K562 (cell line): ENCODE data around the gene EEPD1. TPM values are rescaled to one million over a fixed set of nuclear protein-coding genes. Genes with fewer than 3 reads are reported as not detected.

Experiments
- ATAC-seq: fragments of 200-7000 bp; cut with Tn5 transposase; 3 replicates; pipeline ENCODE4 v1.9.1; 2020; ENCODE audit warnings: moderate library complexity
- BruUV-seq: library from RNA; stranded (reverse); fragments of 400-500 nt; replicated peaks from 2 replicates; lab custom pipeline; 2021; lab: Mats Ljungman, UMichigan
- CTCF ChIA-PET: fragments of 300-600 bp; formaldehyde crosslinking; extraction: SDS; loops from one replicate; lab custom pipeline; 2021; ENCODE audit warnings: low intra/inter-chr PET ratio; lab: Yijun Ruan, JAX
- POLR2A ChIA-PET: fragments of 300-600, 350-650 bp; sonication (Branson Sonifier 250); formaldehyde crosslinking; extraction: SDS; loops from one replicate; lab custom pipeline; 2021; ENCODE audit warnings: antibody characterized with exemption, inconsistent platforms; lab: Yijun Ruan, JAX
- DNase-seq, 4 experiments: peaks; one replicate each; pipeline versions ENCODE4 v3.0.0 to v3.0.0-alpha.2; 2011 to 2018; ENCODE audit warnings: low spot score in 3 of 4, mixed read lengths in 3 of 4; ENCODE audit errors: extremely low read depth in 1 of 4
- FAIRE-seq: peaks from 2 replicates; lab custom pipeline; 2011; peaks lifted over from hg19 to GRCh38; lab: Jason Lieb, UNC
- H2AFZ ChIP-seq: 2 replicates; pipeline ENCODE4 v1.6.0; 2011; ENCODE audit warnings: low read depth, low read length, control low read depth, inconsistent platforms
- H3K27ac ChIP-seq: fragments of 200-600 bp; 3 replicates; pipeline ENCODE4 v1.8.0; 2011; ENCODE audit warnings: low read depth, mild to moderate bottlenecking, control low read depth, inconsistent platforms, low read length, moderate library complexity, mixed read lengths; ENCODE audit errors: extremely low read depth
- H3K27me3 ChIP-seq, 2 experiments: fragments of 300-600 bp in 1 of 2; 2 replicates in 1 of 2; 3 replicates in 1 of 2; pipeline versions ENCODE4 v1.6.0 to v1.8.0; 2011; ENCODE audit warnings: inconsistent platforms in 2 of 2, low read length in 2 of 2, mild to moderate bottlenecking in 1 of 2, mixed read lengths in 1 of 2, moderate library complexity in 1 of 2; ENCODE audit not compliant: control insufficient read depth in 2 of 2, insufficient read depth in 2 of 2
- H3K36me3 ChIP-seq: fragments of 300-600 bp; 3 replicates; pipeline ENCODE4 v1.8.0; 2011; ENCODE audit warnings: mild to moderate bottlenecking, low read length, inconsistent platforms; ENCODE audit not compliant: control insufficient read depth, insufficient read depth
- H3K4me1 ChIP-seq, 2 experiments: fragments of 200-600 bp in 1 of 2; replicated peaks in 1 of 2; 2 replicates in 1 of 2; 3 replicates in 1 of 2; pipeline versions ENCODE4 v1.5.1 to v1.8.0; 2011; ENCODE audit warnings: inconsistent platforms in 2 of 2, low read length in 2 of 2, mild to moderate bottlenecking in 1 of 2, mixed read lengths in 1 of 2, moderate library complexity in 1 of 2; ENCODE audit not compliant: control insufficient read depth in 2 of 2, insufficient read depth in 2 of 2
- H3K4me2 ChIP-seq: 2 replicates; pipeline ENCODE4 v1.6.1; 2011; ENCODE audit warnings: low read length, control low read depth, inconsistent platforms, mixed read lengths; ENCODE audit not compliant: insufficient read depth
- H3K4me3 ChIP-seq: fragments of 200-600 bp; sonication (generic), shearing (Covaris generic); 2 replicates; pipeline ENCODE4 v1.5.1; 2016; ENCODE audit warnings: control low read depth, inconsistent platforms
- H3K79me2 ChIP-seq: fragments of 200-600 bp; 3 replicates; pipeline ENCODE4 v1.8.0; 2011; ENCODE audit warnings: low read length, inconsistent platforms; ENCODE audit not compliant: control insufficient read depth, insufficient read depth
- H3K9ac ChIP-seq, 2 experiments: 2 replicates each; pipeline versions ENCODE4 v1.6.0 to v1.6.1; 2011; ENCODE audit warnings: low read depth in 2 of 2, low read length in 2 of 2, control low read depth in 1 of 2, inconsistent platforms in 1 of 2, mild to moderate bottlenecking in 1 of 2, mixed read lengths in 1 of 2; ENCODE audit not compliant: insufficient read depth in 1 of 2
- H3K9me1 ChIP-seq: one replicate; pipeline ENCODE4 v1.6.0; 2011; ENCODE audit warnings: inconsistent platforms, mild to moderate bottlenecking, low read length, moderate library complexity; ENCODE audit not compliant: control insufficient read depth, insufficient read depth
- H3K9me3 ChIP-seq: replicated peaks from 2 replicates; pipeline ENCODE4 v1.5.1; 2011; ENCODE audit warnings: low read depth, low read length, inconsistent platforms; ENCODE audit not compliant: control insufficient read depth, insufficient read depth
- H4K20me1 ChIP-seq: replicated peaks from 2 replicates; pipeline ENCODE4 v1.6.1; 2011; ENCODE audit warnings: low read length, inconsistent platforms, mixed read lengths; ENCODE audit not compliant: control insufficient read depth, insufficient read depth
- KAT2B ChIP-seq: IDR thresholded peaks from one replicate; pipeline ENCODE4 v1.6.1; 2012; ENCODE audit warnings: low read depth, mild to moderate bottlenecking, control low read depth, inconsistent platforms, low read length, moderate library complexity
- SLC30A9 ChIP-seq: fragments of 250-450 bp; sonication (Bioruptor Pico); IDR thresholded peaks from 2 replicates; pipeline ENCODE4 v1.8.0; 2022; ENCODE audit warnings: mild to moderate bottlenecking, moderate library complexity
- SRSF7 ChIP-seq: fragments of 200-400 bp; formaldehyde crosslinking; optimal IDR thresholded peaks from 2 replicates; pipeline ENCODE3; 2017; ENCODE audit warnings: mild to moderate bottlenecking, low read depth, low read length
- WGBS: fragments of 100-300 bp; shearing (Covaris generic); methylation state at CpG from one replicate; pipeline ENCODE4 v1.1.6; 2016; ENCODE audit warnings: low coverage, mixed read lengths; ENCODE audit not compliant: insufficient coverage; ENCODE audit errors: missing lambda C conversion rate; 5-methylcytosine and 5-hydroxymethylcytosine counted together
- in situ Hi-C: fragments of 300-500 bp; cut with MboI; formaldehyde crosslinking; loops from 4 replicates; pipeline ENCODE4 v1.15.0; 2018; ENCODE audit warnings: inconsistent platforms, mixed read lengths
- intact Hi-C: fragments of 100-400 bp; cut with micrococcal nuclease; formaldehyde crosslinking; loops from 2 replicates; pipeline ENCODE4 v1.14.2; 2022
- polyA plus RNA-seq, 8 experiments: library from polyadenylated mRNA; depleted of rRNA in 4 of 8; stranded (reverse) in 5 of 8; unstranded in 3 of 8; fragments of >200 nt; fragmentation: Nextera tagmentation in 2 of 8; fragmentation: Illumina TruSeq in 1 of 8; extraction: Ambion mirVana in 2 of 8; extraction: Trizol in 1 of 8; gene quantifications; 2 replicates each; pipeline versions ENCODE4 v1.2.1 to v1.2.3, GENCODE V29; 2011 to 2014; ENCODE audit warnings: inconsistent platforms in 1 of 8, missing spikeins in 1 of 8
- total RNA-seq, 7 experiments: library from RNA; depleted of rRNA in 6 of 7; stranded (reverse); fragments of >200 nt in 6 of 7; fragmentation: Illumina TruSeq in 2 of 7; extraction: Trizol in 2 of 7; gene quantifications; 2 replicates each; pipeline versions ENCODE4 v1.2.1 to v1.2.3, GENCODE V29; 2011 to 2021; ENCODE audit warnings: low replicate concordance in 1 of 7
- TF ChIP-seq, protein P1 (sequence below), 3 experiments: IDR thresholded peaks in 2 of 3; conservative IDR thresholded peaks in 1 of 3; 2 replicates each; pipeline ENCODE4 v1.5.1; 2011 to 2012; ENCODE audit warnings: low read length in 3 of 3, mild to moderate bottlenecking in 3 of 3, control low read depth in 2 of 3, improper control_type of control experiment in 1 of 3, inconsistent platforms in 1 of 3, low read depth in 1 of 3, mixed read lengths in 1 of 3, moderate library complexity in 1 of 3; ENCODE audit not compliant: insufficient read depth in 2 of 3

Gene EEPD1
- total and polyA plus RNA-seq, 9 of the 15 experiments (the other 6 are each of a cell fraction or from before 2014, with no cell fraction given) = 0.01 to 1.5 (median 0.74) TPM; not detected in 1

- TF ChIP-seq, protein P1, sequence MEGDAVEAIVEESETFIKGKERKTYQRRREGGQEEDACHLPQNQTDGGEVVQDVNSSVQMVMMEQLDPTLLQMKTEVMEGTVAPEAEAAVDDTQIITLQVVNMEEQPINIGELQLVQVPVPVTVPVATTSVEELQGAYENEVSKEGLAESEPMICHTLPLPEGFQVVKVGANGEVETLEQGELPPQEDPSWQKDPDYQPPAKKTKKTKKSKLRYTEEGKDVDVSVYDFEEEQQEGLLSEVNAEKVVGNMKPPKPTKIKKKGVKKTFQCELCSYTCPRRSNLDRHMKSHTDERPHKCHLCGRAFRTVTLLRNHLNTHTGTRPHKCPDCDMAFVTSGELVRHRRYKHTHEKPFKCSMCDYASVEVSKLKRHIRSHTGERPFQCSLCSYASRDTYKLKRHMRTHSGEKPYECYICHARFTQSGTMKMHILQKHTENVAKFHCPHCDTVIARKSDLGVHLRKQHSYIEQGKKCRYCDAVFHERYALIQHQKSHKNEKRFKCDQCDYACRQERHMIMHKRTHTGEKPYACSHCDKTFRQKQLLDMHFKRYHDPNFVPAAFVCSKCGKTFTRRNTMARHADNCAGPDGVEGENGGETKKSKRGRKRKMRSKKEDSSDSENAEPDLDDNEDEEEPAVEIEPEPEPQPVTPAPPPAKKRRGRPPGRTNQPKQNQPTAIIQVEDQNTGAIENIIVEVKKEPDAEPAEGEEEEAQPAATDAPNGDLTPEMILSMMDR (IDR thresholded peaks at IDR 0.05 in 2 of 3, conservative IDR thresholded peaks at IDR 0.05 in 1 of 3; ENCODE audit: insufficient read depth in 2 of 3, low read depth in 1 of 3, low read length in 3 of 3) = no peak
Observed at GRCh38 chr7:36191292-36191920, 38.4 kb downstream of the EEPD1 start (continued).

DNA sequence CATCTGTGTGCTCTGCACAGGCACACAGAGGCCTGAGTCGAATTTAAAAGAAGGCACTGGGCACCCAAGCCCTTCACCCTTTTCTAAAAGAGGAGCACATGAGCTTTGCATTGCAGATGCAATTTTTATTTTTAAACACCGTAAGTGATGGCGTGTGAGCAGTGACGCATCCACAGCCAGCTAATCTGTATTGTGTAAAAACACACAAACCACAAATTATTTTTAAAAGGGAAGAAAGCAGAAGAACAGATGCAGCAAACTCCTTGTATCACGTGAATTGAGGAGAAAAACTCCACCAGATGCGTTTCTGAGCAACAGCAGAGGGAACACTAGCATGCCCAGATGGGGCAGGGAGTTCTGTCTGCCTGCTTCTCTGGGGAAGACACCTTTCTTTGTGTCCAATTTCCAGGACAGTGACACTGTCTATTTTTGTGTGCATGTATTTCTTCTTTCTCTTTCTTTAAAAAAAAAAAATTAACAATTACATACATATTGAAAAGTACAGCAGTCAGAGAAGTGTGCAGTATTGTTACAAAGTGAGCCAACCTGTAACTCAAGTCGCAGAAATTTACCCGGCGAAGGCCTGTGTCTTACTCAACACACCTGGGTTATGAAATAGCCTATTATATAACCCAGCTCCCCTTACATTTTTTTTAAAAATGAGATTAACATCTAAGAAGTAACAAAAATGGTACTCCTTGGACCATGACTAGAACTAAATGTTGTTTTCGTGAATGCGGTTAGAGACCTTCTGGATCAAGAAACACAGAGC is 39.2 kb downstream of the EEPD1 start:
- no peak overlapping the region for H2AFZ ChIP-seq
- H3K27ac ChIP-seq = no peak overlapping the region
- no peaks in the 10 kb centered on the region for H3K36me3 ChIP-seq
- intact Hi-C loops = no loop called here
- H3K9me3 ChIP-seq = no peaks in the 10 kb centered on the region
- H4K20me1 ChIP-seq = no peaks in the 10 kb centered on the region; the same call in 1 of the 2 replicates
- ATAC-seq (no peak), DNase-seq (no peak), FAIRE-seq (no peak)
- CTCF ChIA-PET = no interaction called here
- no peak overlapping the region for H3K4me3 ChIP-seq
- TF ChIP-seq SRSF7 (no peak), KAT2B (no peak), SLC30A9 (no peak)
- no peak overlapping the region for H3K9ac ChIP-seq
- H3K9me1 ChIP-seq = no peaks in the 10 kb centered on the region
- no TSS peak for BruUV-seq
- no peaks in the 10 kb centered on the region for H3K4me1 ChIP-seq
- POLR2A ChIA-PET = interaction anchor here (1.0 kb wide), 1 partner anchor 9 kb away, joined by 4 read pairs; no protein-coding TSS in a partner anchor
- H3K79me2 ChIP-seq = no peaks in the 10 kb centered on the region
- H3K4me2 ChIP-seq = no peak overlapping the region
- in situ Hi-C loops = no loop called here
- H3K27me3 ChIP-seq = peaks cover 18 to 42% of the 10 kb centered on the region in 2 experiments; a peak in 4 of 5 replicates
- WGBS = 3% methylated on average over 11 of the region's 11 CpGs
